GM23338 (cell line): ENCODE measurements around the gene TM7SF2.

Experiments used
- CREB1 ChIP-seq: fragments of 250-450 bp; sonication (Bioruptor Pico); IDR thresholded peaks from 2 replicates; pipeline ENCODE4 v1.5.0; 2020; ENCODE audit warnings: low read depth, mild to moderate bottlenecking, moderate library complexity
- ETS1 ChIP-seq: IDR thresholded peaks from 2 replicates; pipeline ENCODE4 v1.6.1; 2016; ENCODE audit warnings: antibody characterized with exemption
- EZH2 ChIP-seq: fragments of 200-600 bp; sonication (generic); IDR thresholded peaks from one replicate; pipeline ENCODE4 v1.8.0; 2017; ENCODE audit warnings: antibody characterized with exemption, mild to moderate bottlenecking, low read depth; ENCODE audit not compliant: unreplicated experiment
- EZH2phosphoT487 ChIP-seq: fragments of 200-600 bp; sonication (generic); IDR thresholded peaks from one replicate; pipeline ENCODE4 v1.8.1; 2018; ENCODE audit warnings: antibody characterized with exemption; ENCODE audit not compliant: unreplicated experiment
- POLR2AphosphoS5 ChIP-seq: IDR thresholded peaks from 2 replicates; pipeline ENCODE4 v1.6.1; 2016; ENCODE audit warnings: antibody characterized with exemption, low read depth
- REST ChIP-seq: IDR thresholded peaks from one replicate; pipeline ENCODE4 v1.6.1; 2018; ENCODE audit warnings: antibody characterized with exemption; ENCODE audit not compliant: unreplicated experiment
- ZNF331 ChIP-seq: fragments of 250-450 bp; sonication (Bioruptor Pico); IDR thresholded peaks from 2 replicates; pipeline ENCODE4 v1.5.0; 2020; ENCODE audit warnings: low read depth, mild to moderate bottlenecking, moderate library complexity
- TF ChIP-seq, protein P1 (sequence below), 2 experiments: fragments of 200-600 bp in 1 of 2; sonication (generic) in 1 of 2; conservative IDR thresholded peaks; 2 replicates each; pipeline versions ENCODE4 v1.5.1 to v1.6.1; 2016 to 2017; ENCODE audit warnings: antibody characterized with exemption in 2 of 2, low read depth in 2 of 2, mild to moderate bottlenecking in 2 of 2, moderate library complexity in 1 of 2

- TF ChIP-seq, protein P1, sequence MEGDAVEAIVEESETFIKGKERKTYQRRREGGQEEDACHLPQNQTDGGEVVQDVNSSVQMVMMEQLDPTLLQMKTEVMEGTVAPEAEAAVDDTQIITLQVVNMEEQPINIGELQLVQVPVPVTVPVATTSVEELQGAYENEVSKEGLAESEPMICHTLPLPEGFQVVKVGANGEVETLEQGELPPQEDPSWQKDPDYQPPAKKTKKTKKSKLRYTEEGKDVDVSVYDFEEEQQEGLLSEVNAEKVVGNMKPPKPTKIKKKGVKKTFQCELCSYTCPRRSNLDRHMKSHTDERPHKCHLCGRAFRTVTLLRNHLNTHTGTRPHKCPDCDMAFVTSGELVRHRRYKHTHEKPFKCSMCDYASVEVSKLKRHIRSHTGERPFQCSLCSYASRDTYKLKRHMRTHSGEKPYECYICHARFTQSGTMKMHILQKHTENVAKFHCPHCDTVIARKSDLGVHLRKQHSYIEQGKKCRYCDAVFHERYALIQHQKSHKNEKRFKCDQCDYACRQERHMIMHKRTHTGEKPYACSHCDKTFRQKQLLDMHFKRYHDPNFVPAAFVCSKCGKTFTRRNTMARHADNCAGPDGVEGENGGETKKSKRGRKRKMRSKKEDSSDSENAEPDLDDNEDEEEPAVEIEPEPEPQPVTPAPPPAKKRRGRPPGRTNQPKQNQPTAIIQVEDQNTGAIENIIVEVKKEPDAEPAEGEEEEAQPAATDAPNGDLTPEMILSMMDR (conservative IDR thresholded peaks at IDR 0.05; ENCODE audit: low read depth in 2 of 2) = no peak
- no peak for TF ChIP-seq EZH2phosphoT487
- TF ChIP-seq ETS1 = no peak
- TF ChIP-seq EZH2 = no peak
- no peak for TF ChIP-seq REST
- no peak for TF ChIP-seq POLR2AphosphoS5
- no peak for TF ChIP-seq CREB1 (CRISPR knock-in tag)
- TF ChIP-seq ZNF331 = no peak
These were observed 9.8 kb downstream of the TM7SF2 start for GRCh38 chr11:65121447-65121864.
